ENCODE results near the gene CAMTA1.
"Not testable (repeated sequence)": the region's sequence is repeated elsewhere in the genome, so short reads cannot be mapped to it uniquely, and the experiment has no call there.

Gene CAMTA1

DNA sequence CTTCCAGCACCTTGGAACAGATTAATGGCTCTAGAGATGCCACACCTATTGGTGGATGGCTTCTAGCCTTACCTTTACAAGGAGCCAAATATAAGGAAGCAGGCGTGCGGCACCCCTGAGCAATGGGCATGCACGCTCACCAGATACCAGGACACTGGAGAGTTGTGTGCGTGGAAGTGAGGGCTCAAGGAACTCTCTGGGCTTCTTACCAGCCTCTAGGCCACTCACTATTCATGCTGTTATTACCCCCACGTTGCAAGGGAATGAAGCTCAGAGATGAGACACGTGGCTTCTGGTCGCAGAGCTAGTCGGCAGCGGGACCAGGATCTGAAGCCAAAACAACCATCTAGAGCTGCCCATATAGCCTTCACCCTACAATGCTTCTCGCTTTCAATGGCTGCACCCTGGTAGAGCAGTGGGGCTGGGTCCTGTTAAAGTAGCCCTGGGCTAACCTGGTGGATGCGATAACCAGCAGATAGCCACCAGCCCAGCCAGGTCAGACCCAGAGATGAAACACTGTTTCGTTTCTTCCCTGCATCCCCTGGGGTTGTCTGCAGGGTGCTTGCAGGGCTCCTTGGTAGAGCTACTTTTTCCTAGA is 589.4 kb downstream of the CAMTA1 start:
- no peak overlapping the region for H3K4me3 ChIP-seq (ENCODE audit: low read depth, low read length)
- no peak for DNase-seq (ENCODE audit: low read depth)
- TF ChIP-seq, protein P1, sequence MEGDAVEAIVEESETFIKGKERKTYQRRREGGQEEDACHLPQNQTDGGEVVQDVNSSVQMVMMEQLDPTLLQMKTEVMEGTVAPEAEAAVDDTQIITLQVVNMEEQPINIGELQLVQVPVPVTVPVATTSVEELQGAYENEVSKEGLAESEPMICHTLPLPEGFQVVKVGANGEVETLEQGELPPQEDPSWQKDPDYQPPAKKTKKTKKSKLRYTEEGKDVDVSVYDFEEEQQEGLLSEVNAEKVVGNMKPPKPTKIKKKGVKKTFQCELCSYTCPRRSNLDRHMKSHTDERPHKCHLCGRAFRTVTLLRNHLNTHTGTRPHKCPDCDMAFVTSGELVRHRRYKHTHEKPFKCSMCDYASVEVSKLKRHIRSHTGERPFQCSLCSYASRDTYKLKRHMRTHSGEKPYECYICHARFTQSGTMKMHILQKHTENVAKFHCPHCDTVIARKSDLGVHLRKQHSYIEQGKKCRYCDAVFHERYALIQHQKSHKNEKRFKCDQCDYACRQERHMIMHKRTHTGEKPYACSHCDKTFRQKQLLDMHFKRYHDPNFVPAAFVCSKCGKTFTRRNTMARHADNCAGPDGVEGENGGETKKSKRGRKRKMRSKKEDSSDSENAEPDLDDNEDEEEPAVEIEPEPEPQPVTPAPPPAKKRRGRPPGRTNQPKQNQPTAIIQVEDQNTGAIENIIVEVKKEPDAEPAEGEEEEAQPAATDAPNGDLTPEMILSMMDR (IDR thresholded peaks at IDR 0.05; ENCODE audit: insufficient read depth, low read depth, low read length, missing control alignments): no peak

DNA sequence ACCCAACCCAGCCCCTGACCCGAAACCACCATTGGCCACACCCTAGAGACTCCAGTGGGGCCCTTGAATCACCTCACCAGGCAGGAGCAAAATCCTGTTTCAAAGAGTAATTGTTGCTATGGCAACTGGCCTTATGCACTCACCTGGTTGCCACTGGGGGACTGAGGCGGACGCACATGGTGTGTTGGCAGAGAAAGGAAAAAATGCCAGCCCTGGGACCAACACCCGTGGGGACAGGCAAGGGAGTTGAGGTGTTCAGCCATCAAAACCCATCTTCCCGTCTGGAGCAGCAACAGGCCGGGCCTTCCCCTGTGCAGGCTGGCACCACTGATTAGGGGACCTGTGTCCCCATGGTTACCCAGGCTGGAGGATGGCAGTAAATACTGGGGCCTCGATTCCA is 590.1 kb downstream of the CAMTA1 start:
- DNase-seq (ENCODE audit: low read depth): no peak
- TF ChIP-seq, protein P1 (IDR thresholded peaks at IDR 0.05; ENCODE audit: insufficient read depth, low read depth, low read length, missing control alignments): no peak
- H3K4me3 ChIP-seq (ENCODE audit: low read depth, low read length): no peak overlapping the region

DNA sequence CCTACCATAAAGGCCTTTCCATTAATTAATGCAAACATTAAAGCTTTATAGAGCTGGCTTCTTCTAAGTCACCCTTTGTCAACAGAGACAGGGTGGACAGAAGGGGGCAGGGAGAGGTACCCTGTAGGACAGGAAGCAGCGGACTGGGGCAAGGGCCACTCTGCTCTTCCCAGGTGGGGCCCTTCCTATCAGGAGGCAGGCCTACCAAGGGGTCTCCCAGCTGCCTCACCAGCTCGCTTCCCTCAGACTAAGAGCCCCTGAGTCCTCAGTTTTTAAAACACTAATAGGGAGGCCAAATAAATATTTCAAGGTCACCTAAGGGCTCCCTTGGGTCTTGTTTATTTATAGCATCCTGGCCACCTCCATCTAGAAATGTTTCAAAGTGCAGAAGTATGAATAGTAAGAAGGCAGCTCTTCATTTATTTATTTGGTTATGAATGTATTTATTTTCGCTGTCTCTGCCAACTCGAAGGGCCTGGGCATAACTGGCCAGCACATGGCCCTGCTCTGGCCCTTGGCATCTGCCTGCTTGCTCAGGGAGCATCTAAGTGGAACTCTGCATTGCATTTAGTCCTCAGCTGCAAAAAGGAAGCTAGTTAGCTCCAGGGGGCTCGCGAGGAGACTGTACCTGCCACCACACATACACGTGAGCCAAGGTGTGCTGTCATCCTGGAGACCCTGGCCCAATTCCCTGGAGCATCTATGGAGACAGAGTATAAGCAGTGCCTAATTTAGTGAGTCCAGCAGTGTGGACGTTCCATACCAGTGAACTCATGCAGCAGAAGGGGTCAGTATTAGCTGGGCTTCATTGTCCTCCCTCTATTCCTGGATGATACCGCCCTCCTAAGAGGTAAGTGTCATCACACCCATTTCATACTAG is 590.8 kb downstream of the CAMTA1 start:
- TF ChIP-seq, protein P1 (IDR thresholded peaks at IDR 0.05; ENCODE audit: insufficient read depth, low read depth, low read length, missing control alignments): no peak
- H3K4me3 ChIP-seq (ENCODE audit: low read depth, low read length): no peak overlapping the region
- DNase-seq (ENCODE audit: low read depth): no peak

DNA sequence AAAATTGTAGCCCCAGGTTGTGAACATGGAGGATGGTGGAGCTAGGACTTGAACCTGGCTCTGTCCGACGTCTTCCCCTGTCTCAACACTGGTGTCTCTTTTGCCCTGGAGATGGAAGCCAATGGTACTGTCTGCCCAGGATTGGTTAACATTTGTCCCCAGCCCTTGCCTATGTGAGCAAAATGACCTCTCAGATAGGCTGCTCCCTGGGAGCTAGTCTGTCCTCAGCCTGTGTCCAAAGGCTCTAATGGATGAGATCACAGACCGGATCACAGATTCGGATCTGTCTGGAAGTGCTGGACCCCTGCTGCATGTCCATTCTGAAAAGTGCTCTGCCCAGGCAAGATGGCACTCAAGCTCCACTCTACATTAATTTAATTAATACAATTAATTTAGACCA is 591.4 kb downstream of the CAMTA1 start:
- no peak overlapping the region for H3K4me3 ChIP-seq (ENCODE audit: low read depth, low read length)
- DNase-seq (ENCODE audit: low read depth): no peak
- TF ChIP-seq, protein P1 (IDR thresholded peaks at IDR 0.05; ENCODE audit: insufficient read depth, low read depth, low read length, missing control alignments): no peak

DNA sequence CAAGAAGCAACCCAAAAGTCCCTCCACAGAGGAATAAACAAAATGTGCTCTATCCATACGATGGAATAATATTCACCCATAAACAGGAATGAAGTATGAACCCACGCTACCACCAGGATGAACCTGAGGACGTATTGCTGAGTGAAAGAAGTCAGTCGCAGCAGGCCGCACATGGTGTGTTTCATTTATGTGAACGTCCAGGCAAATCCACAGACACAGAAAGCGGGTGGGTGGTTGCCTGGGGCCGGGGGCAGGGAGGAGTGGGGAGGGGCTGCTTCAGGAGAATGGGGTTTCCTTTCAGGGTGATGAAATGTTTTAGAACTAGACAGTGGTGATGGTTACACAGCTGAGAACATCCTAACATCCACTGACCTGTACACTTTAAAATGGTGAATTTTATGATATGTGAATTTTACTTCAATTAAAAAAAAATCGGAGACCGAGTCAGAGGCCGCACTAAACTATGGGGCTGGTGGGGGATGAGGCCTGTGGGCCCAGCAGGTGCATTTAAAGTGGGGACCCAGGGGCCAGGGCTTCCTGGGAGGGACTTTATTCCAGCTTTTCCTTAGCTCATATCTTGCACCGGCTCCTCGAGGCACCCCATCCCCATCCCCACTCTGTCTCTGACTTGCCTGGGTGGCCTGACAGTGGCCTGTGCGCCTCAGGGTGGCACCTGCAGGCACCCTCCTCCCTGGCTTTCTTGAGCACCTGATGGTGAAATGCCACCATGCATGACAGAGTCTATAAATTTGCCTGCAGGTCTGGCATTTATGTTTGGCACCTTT is 593.3 kb downstream of the CAMTA1 start:
- no peak for DNase-seq (ENCODE audit: low read depth)
- no peak overlapping the region for H3K4me3 ChIP-seq (ENCODE audit: low read depth, low read length)
- TF ChIP-seq, protein P1 (IDR thresholded peaks at IDR 0.05; ENCODE audit: insufficient read depth, low read depth, low read length, missing control alignments): no peak

DNA sequence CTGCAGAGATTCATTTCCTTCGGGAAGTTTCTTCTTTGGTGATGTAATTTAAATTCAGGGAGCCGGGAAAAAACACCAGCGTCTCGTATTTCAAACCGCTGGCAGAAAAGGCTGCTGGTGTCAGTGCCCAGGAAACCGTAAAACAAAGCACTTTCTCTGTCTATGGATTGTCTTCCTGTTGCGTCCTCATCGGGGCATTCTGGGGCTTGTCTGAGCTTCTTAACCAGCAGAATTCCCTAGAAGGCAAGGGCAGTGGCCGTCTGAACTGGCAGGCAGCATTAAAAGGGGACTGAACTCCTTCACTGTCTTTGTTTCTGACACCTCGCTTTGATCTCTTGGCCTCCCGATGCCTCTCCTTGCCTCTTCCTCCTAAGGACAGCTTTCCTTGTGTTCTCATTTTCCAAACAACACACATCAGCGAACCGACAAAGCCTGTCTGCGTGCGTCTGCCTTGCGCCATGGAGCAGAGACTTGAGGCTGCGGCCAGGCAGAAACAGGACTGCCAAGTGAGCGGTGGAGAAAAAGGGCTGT is 594.3 kb downstream of the CAMTA1 start:
- no peak for DNase-seq (ENCODE audit: low read depth)
- H3K4me3 ChIP-seq (ENCODE audit: low read depth, low read length): no peak overlapping the region
- TF ChIP-seq, protein P1 (IDR thresholded peaks at IDR 0.05; ENCODE audit: insufficient read depth, low read depth, low read length, missing control alignments): no peak

DNA sequence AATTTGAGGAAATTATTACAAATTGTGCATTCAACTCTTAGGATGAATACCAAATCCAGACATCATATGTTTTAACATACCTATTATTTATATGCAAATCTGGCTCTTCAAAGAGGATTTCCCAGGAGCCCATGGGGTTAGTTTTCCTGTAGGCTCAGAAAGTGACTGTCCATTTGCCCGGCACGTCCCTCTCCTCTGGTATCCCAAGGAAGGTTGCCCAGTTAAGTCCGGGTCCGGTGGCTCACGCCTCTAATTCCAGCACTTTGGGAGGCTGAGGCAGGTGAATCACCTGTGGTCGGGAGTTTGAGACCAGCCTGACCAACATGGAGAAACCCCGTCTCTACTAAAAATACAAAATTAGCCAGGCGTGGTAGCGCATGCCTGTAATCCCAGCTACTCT is 594.8 kb downstream of the CAMTA1 start:
- not testable (repeated sequence) for DNase-seq (ENCODE audit: low read depth); H3K4me3 ChIP-seq (ENCODE audit: low read depth, low read length)

Data from GM12865 (cell line).